H9 (cell line): ENCODE measurements around the gene TMEM225B. TPM values are rescaled to one million over a fixed set of nuclear protein-coding genes. Genes with fewer than 3 reads are reported as not detected.

ENCODE experiments used
- DNase-seq: peaks from one replicate; pipeline ENCODE4 v3.0.0-alpha.2; 2017
- H2AFZ ChIP-seq: one replicate; pipeline ENCODE4 v1.6.1; 2013; ENCODE audit warnings: mild to moderate bottlenecking, low read length, control low read depth, moderate library complexity
- H2AK5ac ChIP-seq: 2 replicates; pipeline ENCODE4 v1.6.1; 2013; ENCODE audit warnings: low read length, control low read depth, mixed read lengths; ENCODE audit not compliant: insufficient read length
- H2BK120ac ChIP-seq: one replicate; pipeline ENCODE4 v1.6.1; 2013; ENCODE audit warnings: low read depth, mild to moderate bottlenecking, low read length, control low read depth, inconsistent platforms; ENCODE audit not compliant: poor library complexity, severe bottlenecking
- H2BK12ac ChIP-seq: 2 replicates; pipeline ENCODE4 v1.6.1; 2013; ENCODE audit warnings: low read length, control low read depth, mixed read lengths, low read depth; ENCODE audit not compliant: insufficient read length
- H2BK15ac ChIP-seq: 2 replicates; pipeline ENCODE4 v1.6.1; 2013; ENCODE audit warnings: low read depth, low read length, control low read depth
- H2BK20ac ChIP-seq: one replicate; pipeline ENCODE4 v1.6.1; 2013; ENCODE audit warnings: low read depth, mild to moderate bottlenecking, low read length, control low read depth, inconsistent platforms; ENCODE audit not compliant: poor library complexity, severe bottlenecking
- H2BK5ac ChIP-seq: 2 replicates; pipeline ENCODE4 v1.6.1; 2013; ENCODE audit warnings: low read length, control low read depth, mixed read lengths; ENCODE audit not compliant: insufficient read length
- H3K14ac ChIP-seq: 2 replicates; pipeline ENCODE4 v1.6.1; 2013; ENCODE audit warnings: low read length, control low read depth; ENCODE audit not compliant: insufficient read depth
- H3K18ac ChIP-seq: 2 replicates; pipeline ENCODE4 v1.6.1; 2013; ENCODE audit warnings: low read depth, mild to moderate bottlenecking, mixed read lengths, low read length, control low read depth; ENCODE audit not compliant: insufficient read length
- H3K23ac ChIP-seq: 2 replicates; pipeline ENCODE4 v1.6.1; 2013; ENCODE audit warnings: low read length, control low read depth, mixed read lengths, low read depth; ENCODE audit not compliant: insufficient read length
- H3K23me2 ChIP-seq: 2 replicates; pipeline ENCODE4 v1.6.1; 2013; ENCODE audit warnings: low read depth, mild to moderate bottlenecking, mixed read lengths, low read length, control low read depth; ENCODE audit not compliant: insufficient read length, poor library complexity, severe bottlenecking
- H3K27ac ChIP-seq: 2 replicates; pipeline ENCODE4 v1.5.1; 2013; ENCODE audit warnings: low read length, control low read depth, mixed read lengths, low read depth; ENCODE audit not compliant: insufficient read length
- H3K27me3 ChIP-seq: 2 replicates; pipeline ENCODE4 v1.6.1; 2013; ENCODE audit warnings: low read length, control low read depth, inconsistent platforms; ENCODE audit not compliant: insufficient read depth
- H3K4ac ChIP-seq: 2 replicates; pipeline ENCODE4 v1.6.1; 2013; ENCODE audit warnings: low read depth, mild to moderate bottlenecking, control low read depth, inconsistent platforms, low read length, moderate library complexity
- H3K4me1 ChIP-seq: 2 replicates; pipeline ENCODE4 v1.6.1; 2013; ENCODE audit warnings: low read length, control low read depth, inconsistent platforms; ENCODE audit not compliant: insufficient read depth
- H3K4me2 ChIP-seq: 2 replicates; pipeline ENCODE4 v1.6.1; 2013; ENCODE audit warnings: low read length, control low read depth, mixed read lengths; ENCODE audit not compliant: insufficient read length, insufficient read depth
- H3K56ac ChIP-seq: 2 replicates; pipeline ENCODE4 v1.6.1; 2013; ENCODE audit warnings: low read depth, mild to moderate bottlenecking, mixed read lengths, low read length, control low read depth; ENCODE audit not compliant: insufficient read length
- H3K79me1 ChIP-seq: 2 replicates; pipeline ENCODE4 v1.6.1; 2013; ENCODE audit warnings: low read depth, mild to moderate bottlenecking, moderate library complexity, low read length, control low read depth, inconsistent platforms; ENCODE audit not compliant: insufficient read depth, poor library complexity, severe bottlenecking
- H3K79me2 ChIP-seq: 2 replicates; pipeline ENCODE4 v1.6.1; 2013; ENCODE audit warnings: low read length, control low read depth, inconsistent platforms; ENCODE audit not compliant: insufficient read depth
- H3K9ac ChIP-seq: 2 replicates; pipeline ENCODE4 v1.6.1; 2013; ENCODE audit warnings: low read length, control low read depth, mixed read lengths; ENCODE audit not compliant: insufficient read length; ENCODE audit errors: extremely low read depth
- H3K9me3 ChIP-seq: one replicate; pipeline ENCODE4 v1.6.1; 2013; ENCODE audit warnings: low read depth, low read length, inconsistent platforms; ENCODE audit not compliant: control insufficient read depth
- H3T11ph ChIP-seq: one replicate; pipeline ENCODE4 v1.6.1; 2013; ENCODE audit warnings: mild to moderate bottlenecking, low read length, control low read depth, inconsistent platforms
- H4K20me1 ChIP-seq: one replicate; pipeline ENCODE4 v1.6.1; 2013; ENCODE audit not compliant: control insufficient read depth, insufficient read length, insufficient read depth
- H4K5ac ChIP-seq: 2 replicates; pipeline ENCODE4 v1.6.1; 2013; ENCODE audit warnings: low read depth, mild to moderate bottlenecking, mixed read lengths, low read length, control low read depth; ENCODE audit not compliant: insufficient read length
- H4K8ac ChIP-seq: replicated peaks from 2 replicates; pipeline ENCODE4 v1.6.1; 2013; ENCODE audit warnings: low read length, control low read depth, mixed read lengths, low read depth; ENCODE audit not compliant: insufficient read length
- H4K91ac ChIP-seq: 2 replicates; pipeline ENCODE4 v1.6.1; 2013; ENCODE audit warnings: low read depth, mild to moderate bottlenecking, moderate library complexity, mixed read lengths, low read length, control low read depth; ENCODE audit not compliant: insufficient read length
- H3K27ac Mint-ChIP-seq, 3 experiments: 2 replicates in 2 of 3; 3 replicates in 1 of 3; pipeline ENCODE4 v1.8.0; 2020 to 2021; ENCODE audit warnings: mixed read lengths in 3 of 3, mild to moderate bottlenecking in 1 of 3, moderate library complexity in 1 of 3
- H3K27me3 Mint-ChIP-seq: 2 replicates; pipeline ENCODE4 v1.8.0; 2021; ENCODE audit warnings: low read depth, mild to moderate bottlenecking, moderate library complexity, mixed read lengths
- H3K36me3 Mint-ChIP-seq, 3 experiments: 2 replicates in 2 of 3; 3 replicates in 1 of 3; pipeline ENCODE4 v1.8.0; 2020 to 2021; ENCODE audit warnings: low read depth in 3 of 3, mixed read lengths in 3 of 3; ENCODE audit not compliant: insufficient read depth in 1 of 3
- H3K4me1 Mint-ChIP-seq, 2 experiments: 2 replicates each; pipeline ENCODE4 v1.8.0; 2020; ENCODE audit warnings: mixed read lengths in 2 of 2
- H3K4me3 Mint-ChIP-seq, 2 experiments: 2 replicates in 1 of 2; 3 replicates in 1 of 2; pipeline ENCODE4 v1.8.0; 2020 to 2021; ENCODE audit warnings: mild to moderate bottlenecking in 2 of 2, mixed read lengths in 2 of 2, moderate library complexity in 1 of 2
- H3K9me3 Mint-ChIP-seq, 2 experiments: 2 replicates in 1 of 2; 3 replicates in 1 of 2; pipeline ENCODE4 v1.8.0; 2020; ENCODE audit warnings: mild to moderate bottlenecking in 2 of 2, mixed read lengths in 2 of 2, moderate library complexity in 1 of 2
- WGBS: extraction: QIAGEN DNeasy Blood & Tissue Kit; methylation state at CpG from one replicate; pipeline ENCODE4 v1.1.7; 2013; ENCODE audit warnings: missing lambda C conversion rate, low lambda C conversion rate, mixed read lengths; ENCODE audit not compliant: insufficient read length; ENCODE audit errors: extremely low coverage; 5-methylcytosine and 5-hydroxymethylcytosine counted together
- total RNA-seq: library from RNA; stranded (reverse); gene quantifications from 2 replicates; pipeline ENCODE4 v1.2.1, GENCODE V29; 2021
- TF ChIP-seq, protein P1 (sequence below): fragments of 200-600 bp; sonication (generic); conservative IDR thresholded peaks from 3 replicates; pipeline ENCODE4 v1.8.0; 2021; ENCODE audit warnings: antibody characterized with exemption, mild to moderate bottlenecking

TMEM225B gene
- total RNA-seq, 1 experiment from 2014 or later, result not detected

DNA sequence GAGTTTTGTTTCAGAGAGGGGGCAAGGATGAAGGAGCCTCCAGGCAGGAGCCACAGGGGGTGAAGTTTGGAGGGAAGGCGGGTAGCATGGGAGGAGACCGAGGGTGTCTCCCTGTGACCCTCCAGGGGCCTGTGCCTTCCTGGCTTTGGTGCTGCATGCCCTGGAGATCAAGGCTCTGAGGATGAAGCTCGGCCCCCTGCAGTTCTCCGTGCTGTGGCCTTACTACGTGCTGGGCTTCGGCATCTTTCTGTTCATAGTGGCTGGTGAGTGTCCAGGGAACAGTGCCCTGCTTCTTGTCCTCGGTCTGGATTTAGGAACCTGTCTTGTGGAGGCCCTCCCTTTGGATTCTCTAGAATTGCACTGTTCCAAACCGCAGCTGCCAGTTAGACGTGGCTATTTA lies 9.5 kb downstream of the TMEM225B start:
- Mint-ChIP-seq H3K4me3 (no peak overlapping the region; a peak in 1 of 5 replicates), H3K36me3 (no peaks in the 10 kb centered on the region), H3K27me3 (peaks cover 30% of the 10 kb centered on the region), H3K27ac (no peak overlapping the region), H3K4me1 (no peaks in the 10 kb centered on the region), H3K9me3 (no peaks in the 10 kb centered on the region)
- Histone ChIP-seq H4K20me1 (no peaks in the 10 kb centered on the region), H3K27ac (no peak overlapping the region), H3K4ac (no peak overlapping the region), H3K23me2 (no peaks in the 10 kb centered on the region), H4K5ac (no peak overlapping the region), H3K56ac (no peak overlapping the region), H2AFZ (no peak overlapping the region), H3K79me1 (no peaks in the 10 kb centered on the region), H3K9me3 (no peaks in the 10 kb centered on the region), H2BK12ac (no peak overlapping the region), H4K8ac (no peak overlapping the region), H2BK120ac (no peak overlapping the region), H3K79me2 (no peaks in the 10 kb centered on the region), H2BK15ac (no peak overlapping the region), H3K18ac (no peak overlapping the region), H3K14ac (no peak overlapping the region), H3K9ac (no peak overlapping the region), H2AK5ac (no peak overlapping the region), H3K4me2 (no peak overlapping the region), H3K27me3 (no peaks in the 10 kb centered on the region), H3K4me1 (no peaks in the 10 kb centered on the region), H3K23ac (no peak overlapping the region), H2BK20ac (no peak overlapping the region), H4K91ac (no peak overlapping the region), H3T11ph (no peak overlapping the region), H2BK5ac (no peak overlapping the region)
- TF ChIP-seq, protein P1, sequence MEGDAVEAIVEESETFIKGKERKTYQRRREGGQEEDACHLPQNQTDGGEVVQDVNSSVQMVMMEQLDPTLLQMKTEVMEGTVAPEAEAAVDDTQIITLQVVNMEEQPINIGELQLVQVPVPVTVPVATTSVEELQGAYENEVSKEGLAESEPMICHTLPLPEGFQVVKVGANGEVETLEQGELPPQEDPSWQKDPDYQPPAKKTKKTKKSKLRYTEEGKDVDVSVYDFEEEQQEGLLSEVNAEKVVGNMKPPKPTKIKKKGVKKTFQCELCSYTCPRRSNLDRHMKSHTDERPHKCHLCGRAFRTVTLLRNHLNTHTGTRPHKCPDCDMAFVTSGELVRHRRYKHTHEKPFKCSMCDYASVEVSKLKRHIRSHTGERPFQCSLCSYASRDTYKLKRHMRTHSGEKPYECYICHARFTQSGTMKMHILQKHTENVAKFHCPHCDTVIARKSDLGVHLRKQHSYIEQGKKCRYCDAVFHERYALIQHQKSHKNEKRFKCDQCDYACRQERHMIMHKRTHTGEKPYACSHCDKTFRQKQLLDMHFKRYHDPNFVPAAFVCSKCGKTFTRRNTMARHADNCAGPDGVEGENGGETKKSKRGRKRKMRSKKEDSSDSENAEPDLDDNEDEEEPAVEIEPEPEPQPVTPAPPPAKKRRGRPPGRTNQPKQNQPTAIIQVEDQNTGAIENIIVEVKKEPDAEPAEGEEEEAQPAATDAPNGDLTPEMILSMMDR, result no peak
- DNase-seq, result no peak
- WGBS, result no CpG with 5 or more reads among the region's 9 CpGs
